Ectodermal cell (in vitro differentiated cells): ENCODE results near the gene CTSK.
"Not testable (repeated sequence)": the region's sequence is repeated elsewhere in the genome, so short reads cannot be mapped to it uniquely, and the experiment has no call there.

ENCODE experiments used
- H3K27ac ChIP-seq: 2 replicates; pipeline ENCODE4 v1.7.0; 2013; ENCODE audit warnings: mild to moderate bottlenecking, low read depth, low read length; ENCODE audit not compliant: insufficient read depth, poor library complexity, severe bottlenecking
- H3K27me3 ChIP-seq: 2 replicates; pipeline ENCODE4 v1.7.0; 2013; ENCODE audit warnings: mild to moderate bottlenecking, low read length; ENCODE audit not compliant: insufficient read depth, control insufficient read depth, poor library complexity, severe bottlenecking
- H3K36me3 ChIP-seq: one replicate; pipeline ENCODE4 v1.7.0; 2013; ENCODE audit warnings: low read length; ENCODE audit not compliant: control insufficient read depth, insufficient read depth
- H3K4me1 ChIP-seq: one replicate; pipeline ENCODE4 v1.7.0; 2013; ENCODE audit warnings: low read length; ENCODE audit not compliant: control insufficient read depth, insufficient read depth
- H3K4me3 ChIP-seq: 2 replicates; pipeline ENCODE4 v1.7.0; 2013; ENCODE audit warnings: low read depth, low read length, control low read depth; ENCODE audit not compliant: insufficient read depth
- H3K9me3 ChIP-seq: 2 replicates; pipeline ENCODE4 v1.7.0; 2013; ENCODE audit warnings: mild to moderate bottlenecking, low read length, moderate library complexity; ENCODE audit not compliant: control insufficient read depth
- WGBS, 2 experiments: methylation state at CpG; one replicate each; pipeline ENCODE4 v1.1.7; 2013; ENCODE audit warnings: missing lambda C conversion rate in 2 of 2; 5-methylcytosine and 5-hydroxymethylcytosine counted together

Gene CTSK

GRCh38 chr1:150788946-150789345, 19.1 kb downstream of the CTSK start:
- no peaks in the 10 kb centered on the region for H3K36me3 ChIP-seq
- no peak overlapping the region for H3K4me3 ChIP-seq
- H3K27me3 ChIP-seq, result no peaks in the 10 kb centered on the region
- WGBS, 2 experiments, result 99 to 100% methylated on average over 4 of the region's 4 CpGs
- H3K9me3 ChIP-seq, result no peaks in the 10 kb centered on the region
- no peak overlapping the region for H3K27ac ChIP-seq
- no peaks in the 10 kb centered on the region for H3K4me1 ChIP-seq

- Histone ChIP-seq H3K4me3 (no peak overlapping the region), H3K27ac (no peak overlapping the region), H3K27me3 (no peaks in the 10 kb centered on the region), H3K9me3 (no peaks in the 10 kb centered on the region), H3K4me1 (no peaks in the 10 kb centered on the region), H3K36me3 (no peaks in the 10 kb centered on the region)
Measured at GRCh38 chr1:150787455-150787854, 20.6 kb downstream of the CTSK start.

- WGBS, 2 experiments, result 95 to 97% methylated on average over 1 of the region's 3 CpGs
- H3K4me1 ChIP-seq, result no peaks in the 10 kb centered on the region
- no peaks in the 10 kb centered on the region for H3K27me3 ChIP-seq
- no peaks in the 10 kb centered on the region for H3K9me3 ChIP-seq
- no peak overlapping the region for H3K4me3 ChIP-seq
- H3K36me3 ChIP-seq, result no peaks in the 10 kb centered on the region
- no peak overlapping the region for H3K27ac ChIP-seq
Measured at GRCh38 chr1:150780510-150780909, 27.6 kb downstream of the CTSK start.

GRCh38 chr1:150778409-150778808, 29.7 kb downstream of the CTSK start:
- Histone ChIP-seq H3K36me3 (no peaks in the 10 kb centered on the region), H3K27ac (no peak overlapping the region), H3K9me3 (no peaks in the 10 kb centered on the region), H3K27me3 (no peaks in the 10 kb centered on the region), H3K4me3 (no peak overlapping the region), H3K4me1 (no peaks in the 10 kb centered on the region)
- 97 to 100% methylated on average over 1 of the region's 1 CpG for WGBS, 2 experiments

GRCh38 chr1:150777544-150777943, 30.5 kb downstream of the CTSK start:
- Histone ChIP-seq H3K27ac (no peak overlapping the region), H3K4me3 (no peak overlapping the region), H3K9me3 (no peaks in the 10 kb centered on the region), H3K36me3 (no peaks in the 10 kb centered on the region), H3K4me1 (no peaks in the 10 kb centered on the region), H3K27me3 (no peaks in the 10 kb centered on the region)
- WGBS, 2 experiments, result 94 to 97% methylated on average over 2 of the region's 2 CpGs

GRCh38 chr1:150775931-150776505, 32.0 kb downstream of the CTSK start:
- H3K27ac ChIP-seq, H3K27me3 ChIP-seq, H3K4me1 ChIP-seq, H3K36me3 ChIP-seq, H3K4me3 ChIP-seq, H3K9me3 ChIP-seq: not testable (repeated sequence)
- 94 to 95% methylated on average over 13 of the region's 13 CpGs for WGBS, 2 experiments

GRCh38 chr1:150775276-150775675, 32.8 kb downstream of the CTSK start:
- Histone ChIP-seq H3K4me3 (no peak overlapping the region), H3K4me1 (no peaks in the 10 kb centered on the region), H3K36me3 (no peaks in the 10 kb centered on the region), H3K27ac (no peak overlapping the region), H3K9me3 (no peaks in the 10 kb centered on the region), H3K27me3 (no peaks in the 10 kb centered on the region)
- WGBS, 2 experiments, result 97 to 99% methylated on average over 3 of the region's 3 CpGs

- Histone ChIP-seq H3K27me3 (no peaks in the 10 kb centered on the region), H3K36me3 (no peaks in the 10 kb centered on the region), H3K4me1 (no peaks in the 10 kb centered on the region), H3K9me3 (no peaks in the 10 kb centered on the region), H3K4me3 (no peak overlapping the region), H3K27ac (no peak overlapping the region)
- 91 to 93% methylated on average over 4 of the region's 4 CpGs for WGBS, 2 experiments
Measured at GRCh38 chr1:150772326-150772725, 35.7 kb downstream of the CTSK start.

- H3K9me3 ChIP-seq, result not testable (repeated sequence)
- WGBS, 2 experiments, result 53 to 57% methylated on average over 1 of the region's 1 CpG
Measured at GRCh38 chr1:150767704-150768103, 40.4 kb downstream of the CTSK start.

GRCh38 chr1:150765977-150766301, 42.1 kb downstream of the CTSK start:
- H3K27ac ChIP-seq, H3K4me1 ChIP-seq, H3K4me3 ChIP-seq, H3K9me3 ChIP-seq, H3K36me3 ChIP-seq, H3K27me3 ChIP-seq: not testable (repeated sequence)
- 85 to 100% methylated on average over 1 of the region's 1 CpG for WGBS, 2 experiments

More at GRCh38 chr1:150767704-150768103, 40.4 kb downstream of the CTSK start:
- not testable (repeated sequence) for H3K4me3 ChIP-seq, H3K4me1 ChIP-seq, H3K36me3 ChIP-seq, H3K27me3 ChIP-seq, H3K27ac ChIP-seq

- Histone ChIP-seq H3K9me3 (no peaks in the 10 kb centered on the region), H3K27ac (no peak within 1 kb of the TSS), H3K4me1 (no peaks in the 10 kb centered on the region), H3K27me3 (no peaks in the 10 kb centered on the region), H3K36me3 (no peaks in the 10 kb centered on the region), H3K4me3 (no peak within 1 kb of the TSS)
- 87 to 88% methylated on average over 4 of the region's 4 CpGs for WGBS, 2 experiments
Measured at GRCh38 chr1:150765296-150765976, 42.6 kb downstream of the CTSK start, which contains the start of gene CTSS. TSS of gene CTSS (minus strand) at chr1:150765778. CDS start at chr1:150764763, 1,015 bp downstream.
